ENCODE measurements around the gene RINT1.

Gene RINT1

DNA sequence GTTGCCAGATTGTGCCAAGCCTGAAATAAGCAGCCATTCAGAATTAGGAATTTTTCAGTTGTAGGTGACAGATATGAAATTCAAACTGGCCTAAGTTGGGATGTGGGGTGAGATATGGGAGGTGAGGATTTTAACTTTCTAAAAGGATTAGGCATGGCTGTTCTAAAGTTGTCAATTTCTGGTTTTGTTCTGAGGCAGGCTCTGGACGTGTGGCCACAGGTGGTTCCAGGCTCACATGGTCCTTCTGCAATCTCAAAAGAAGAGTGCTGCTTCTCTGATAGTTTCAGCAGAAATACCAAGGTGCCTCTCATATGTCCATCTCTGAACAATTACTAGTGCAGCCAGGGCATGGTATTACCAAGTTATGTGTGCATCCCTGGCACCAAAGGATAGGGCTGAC lies 27.9 kb downstream of the RINT1 start:
- no peak for DNase-seq (ENCODE audit: extremely low read depth, low read depth)
- TF ChIP-seq, protein P1, sequence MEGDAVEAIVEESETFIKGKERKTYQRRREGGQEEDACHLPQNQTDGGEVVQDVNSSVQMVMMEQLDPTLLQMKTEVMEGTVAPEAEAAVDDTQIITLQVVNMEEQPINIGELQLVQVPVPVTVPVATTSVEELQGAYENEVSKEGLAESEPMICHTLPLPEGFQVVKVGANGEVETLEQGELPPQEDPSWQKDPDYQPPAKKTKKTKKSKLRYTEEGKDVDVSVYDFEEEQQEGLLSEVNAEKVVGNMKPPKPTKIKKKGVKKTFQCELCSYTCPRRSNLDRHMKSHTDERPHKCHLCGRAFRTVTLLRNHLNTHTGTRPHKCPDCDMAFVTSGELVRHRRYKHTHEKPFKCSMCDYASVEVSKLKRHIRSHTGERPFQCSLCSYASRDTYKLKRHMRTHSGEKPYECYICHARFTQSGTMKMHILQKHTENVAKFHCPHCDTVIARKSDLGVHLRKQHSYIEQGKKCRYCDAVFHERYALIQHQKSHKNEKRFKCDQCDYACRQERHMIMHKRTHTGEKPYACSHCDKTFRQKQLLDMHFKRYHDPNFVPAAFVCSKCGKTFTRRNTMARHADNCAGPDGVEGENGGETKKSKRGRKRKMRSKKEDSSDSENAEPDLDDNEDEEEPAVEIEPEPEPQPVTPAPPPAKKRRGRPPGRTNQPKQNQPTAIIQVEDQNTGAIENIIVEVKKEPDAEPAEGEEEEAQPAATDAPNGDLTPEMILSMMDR (IDR thresholded peaks at IDR 0.05; ENCODE audit: low read depth, low read length), result no peak

DNA sequence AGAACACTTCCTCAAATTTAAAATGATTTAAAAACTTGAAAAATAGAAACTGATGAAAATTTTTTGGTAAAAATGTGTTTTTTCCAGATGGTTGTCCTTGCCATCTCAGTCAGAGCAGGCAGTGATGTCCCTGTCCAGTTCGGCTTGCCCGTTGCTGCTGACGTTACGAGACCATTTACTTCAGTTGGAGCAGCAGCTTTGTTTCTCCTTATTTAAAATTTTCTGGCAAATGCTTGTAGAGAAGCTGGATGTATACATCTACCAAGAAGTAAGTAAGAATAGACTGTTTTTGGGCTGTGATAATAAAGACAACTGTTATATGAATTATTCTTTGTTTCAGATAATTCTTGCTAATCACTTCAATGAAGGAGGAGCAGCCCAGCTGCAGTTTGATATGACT lies 33.2 kb downstream of the RINT1 start:
- TF ChIP-seq, protein P1 (IDR thresholded peaks at IDR 0.05; ENCODE audit: low read depth, low read length), result no peak
- DNase-seq (ENCODE audit: extremely low read depth, low read depth), result no peak

DNA sequence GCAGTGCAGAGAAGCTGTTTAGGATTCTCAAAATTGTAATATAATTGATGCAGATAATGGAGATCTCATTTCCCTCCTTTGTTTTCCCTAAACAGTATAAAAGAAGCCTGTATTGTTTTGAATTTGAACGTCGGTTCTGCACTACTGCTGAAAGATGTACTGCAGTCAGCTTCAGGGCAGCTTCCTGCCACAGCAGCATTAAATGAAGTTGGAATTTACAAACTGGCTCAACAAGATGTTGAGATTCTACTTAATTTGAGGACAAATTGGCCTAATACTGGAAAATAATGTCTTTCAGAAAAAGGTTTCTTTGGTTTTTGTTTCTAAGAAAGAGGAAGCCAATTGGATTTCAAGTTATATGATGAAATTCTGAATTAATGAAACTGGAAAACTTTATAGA lies 35.0 kb downstream of the RINT1 start:
- TF ChIP-seq, protein P1 (IDR thresholded peaks at IDR 0.05; ENCODE audit: low read depth, low read length), result no peak
- DNase-seq (ENCODE audit: extremely low read depth, low read depth), result no peak

DNA sequence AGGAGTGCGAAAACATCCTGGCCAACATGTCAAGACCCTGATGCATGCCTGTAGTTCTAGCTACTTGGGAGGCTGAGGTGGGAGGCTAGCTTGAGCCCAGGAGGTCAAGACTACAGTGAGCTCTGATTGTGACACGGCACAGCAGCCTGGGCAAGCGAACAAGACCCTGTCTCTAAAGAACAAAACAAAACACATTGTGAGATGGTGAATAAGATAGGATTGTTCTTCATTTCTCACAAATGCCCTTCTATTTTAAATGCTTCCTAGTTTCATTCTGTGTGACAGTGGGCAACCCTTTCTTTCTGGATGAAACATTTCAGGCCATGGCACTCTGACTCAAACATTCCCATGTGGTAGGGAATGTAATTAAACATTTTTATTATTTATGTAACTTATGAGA lies 35.8 kb downstream of the RINT1 start:
- DNase-seq (ENCODE audit: extremely low read depth, low read depth), result no peak
- TF ChIP-seq, protein P1 (IDR thresholded peaks at IDR 0.05; ENCODE audit: low read depth, low read length), result no peak

DNA sequence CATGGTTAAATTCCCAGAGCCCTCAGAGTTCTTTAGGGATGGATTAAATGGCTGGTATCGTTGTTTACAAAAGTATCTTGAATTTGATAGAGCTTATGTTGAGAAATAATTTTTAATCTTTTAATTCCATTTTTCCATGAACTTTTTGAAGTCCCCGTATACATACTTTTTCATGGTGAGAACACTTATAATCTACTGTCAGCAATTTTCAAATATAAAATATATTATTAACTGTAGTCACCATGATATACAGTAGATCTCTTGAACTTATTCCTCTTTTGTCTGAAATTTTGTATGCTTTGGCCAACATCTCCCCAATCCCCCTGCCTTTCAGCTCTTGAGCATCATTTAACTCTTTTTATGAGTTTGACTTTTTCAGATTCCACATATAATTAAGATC lies 39.9 kb downstream of the RINT1 start:
- DNase-seq (ENCODE audit: extremely low read depth, low read depth), result no peak

DNA sequence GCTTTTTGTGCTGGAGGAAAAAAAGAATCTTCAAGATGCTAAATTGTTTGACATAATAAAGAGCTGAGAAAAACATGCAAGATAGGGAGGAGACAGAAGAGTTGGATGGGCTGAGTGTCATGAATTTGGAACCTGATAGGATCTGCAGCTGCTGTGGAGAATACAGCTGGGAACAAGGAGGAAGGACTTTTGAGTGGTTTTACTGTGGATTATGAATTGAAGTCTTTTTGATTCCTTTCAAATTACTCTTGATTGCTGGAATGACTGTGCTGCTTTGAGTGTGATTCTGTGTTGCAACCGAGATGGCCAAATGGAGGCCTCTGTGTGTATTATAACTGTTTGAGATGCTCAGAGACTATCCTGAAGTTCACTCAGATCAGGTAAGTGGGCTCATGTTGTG lies 45.2 kb downstream of the RINT1 start:
- TF ChIP-seq, protein P1 (IDR thresholded peaks at IDR 0.05; ENCODE audit: low read depth, low read length), result no peak
- no peak for DNase-seq (ENCODE audit: extremely low read depth, low read depth)

More for the DNA sequence above, 39.9 kb downstream of the RINT1 start:
- TF ChIP-seq, protein P1 (IDR thresholded peaks at IDR 0.05; ENCODE audit: low read depth, low read length), result no peak

DNA sequence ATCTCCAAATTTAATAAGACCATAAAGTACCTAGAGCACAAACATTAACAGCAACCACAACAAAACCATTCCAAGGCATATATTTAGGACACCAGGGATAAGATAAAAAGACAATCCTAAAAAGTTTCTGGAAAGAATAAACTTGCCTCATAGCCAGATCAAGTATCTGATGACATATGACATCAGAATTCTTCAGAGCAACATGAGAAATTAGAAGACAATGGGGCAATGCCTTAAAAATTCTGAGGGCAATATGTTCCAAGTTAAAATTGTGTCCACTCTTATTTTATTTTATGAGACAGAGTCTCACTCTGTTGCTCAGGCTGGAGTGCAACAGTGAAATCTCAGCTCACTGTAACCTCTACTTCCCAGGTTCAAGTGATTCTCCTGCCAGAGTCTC lies 46.5 kb downstream of the RINT1 start:
- DNase-seq (ENCODE audit: extremely low read depth, low read depth), result no peak
- TF ChIP-seq, protein P1 (IDR thresholded peaks at IDR 0.05; ENCODE audit: low read depth, low read length), result no peak

All from AG09319 (cell line).